Left lung (tissue), 10 donors: Measurements from ENCODE around the gene PDILT. TPM values are rescaled to one million over a fixed set of nuclear protein-coding genes. Genes with fewer than 3 reads are reported as not detected.

ENCODE experiments used
- ATAC-seq: fragments of 200-7000 bp; cut with Tn5 transposase; one replicate; pipeline ENCODE4 v1.9.1; 2020; ENCODE audit warnings: moderate library complexity
- DNase-seq, 4 donors: peaks; one replicate each; pipeline ENCODE4 v3.0.0-alpha.2; 2013 to 2020
- H3K27ac ChIP-seq, 2 donors: fragments of 200-600 bp; sonication (generic) in 1 of 2; one replicate each; pipeline versions ENCODE4 v1.5.0 to v1.8.0; 2020 to 2021
- H3K27me3 ChIP-seq, 2 donors: fragments of 200-600 bp; sonication (generic) in 1 of 2; one replicate each; pipeline versions ENCODE4 v1.5.0 to v1.8.0; 2020 to 2021
- H3K36me3 ChIP-seq, 2 donors: fragments of 200-600 bp; sonication (generic) in 1 of 2; one replicate each; pipeline versions ENCODE4 v1.5.0 to v1.8.0; 2020 to 2021
- H3K4me1 ChIP-seq, 2 donors: fragments of 200-600 bp; one replicate each; pipeline ENCODE4 v1.8.0; 2021
- H3K4me3 ChIP-seq, 2 donors: fragments of 200-600 bp; sonication (generic) in 1 of 2; one replicate each; pipeline versions ENCODE4 v1.5.0 to v1.8.0; 2020 to 2021; ENCODE audit warnings: mild to moderate bottlenecking in 1 of 2
- H3K9me3 ChIP-seq, 2 donors: fragments of 200-600 bp; sonication (generic) in 1 of 2; one replicate each; pipeline versions ENCODE4 v1.5.0 to v1.8.0; 2020 to 2021
- intact Hi-C, 2 donors: fragments of 100-400 bp; cut with DNase I; formaldehyde crosslinking; loops; one replicate each; pipeline versions ENCODE4 v1.11.2 to v1.14.2; 2022
- polyA plus RNA-seq, 6 donors: library from polyadenylated mRNA; unstranded; fragments of 120-200 nt; gene quantifications; one replicate each; pipeline ENCODE4 v1.2.1, GENCODE V29; 2013; ENCODE audit not compliant: insufficient read length in 6 of 6
- total RNA-seq, 2 donors: library from RNA; stranded (reverse); fragmentation: NEBNext Ultra II Directional; extraction: Animal tissue kit (Norgen Biotek cat#: 25700); gene quantifications; one replicate each; pipeline ENCODE4 v1.2.1, GENCODE V29; 2021
- TF ChIP-seq, protein P1 (sequence below), 2 donors: fragments of 200-600 bp; sonication (generic) in 1 of 2; IDR thresholded peaks; one replicate each; pipeline versions ENCODE4 v1.5.0 to v1.8.0; 2021; ENCODE audit warnings: antibody characterized with exemption in 2 of 2
- donor health status: DM: no; HTN: yes; CAD: no.
- donor health status: DM: no; HTN: no; CAD: no.

PDILT gene
- total and polyA plus RNA-seq, 8 donors = not detected

DNA sequence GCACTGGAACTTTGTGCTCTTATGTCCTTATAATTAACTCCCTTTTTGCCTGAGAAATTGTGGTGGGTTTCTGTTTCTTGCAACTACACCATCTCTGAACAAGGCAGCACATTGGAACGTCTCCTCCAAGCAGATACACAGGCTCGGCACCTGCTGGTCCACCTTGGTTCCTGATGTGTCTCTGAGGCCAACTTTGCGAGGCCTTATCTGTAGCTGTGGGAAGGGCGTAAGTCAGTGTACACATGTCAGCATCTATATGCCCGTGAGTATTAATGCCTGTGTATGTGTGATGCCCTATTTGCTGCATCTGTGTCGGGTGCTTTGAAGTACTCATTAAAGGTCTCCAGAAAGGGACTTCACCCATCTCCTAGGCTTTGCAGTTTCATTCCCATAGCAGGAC lies 94.8 kb downstream of the PDILT start:
- ATAC-seq = no peak
- Histone ChIP-seq H3K27ac (no peak overlapping the region), H3K27me3 (peaks cover 0 to 10% of the 10 kb centered on the region in 2 donors), H3K36me3 (no peaks in the 10 kb centered on the region), H3K4me3 (no peak overlapping the region), H3K4me1 (no peaks in the 10 kb centered on the region), H3K9me3 (no peaks in the 10 kb centered on the region)
- intact Hi-C loops = no loop called here
- no peak for DNase-seq
- TF ChIP-seq, protein P1, sequence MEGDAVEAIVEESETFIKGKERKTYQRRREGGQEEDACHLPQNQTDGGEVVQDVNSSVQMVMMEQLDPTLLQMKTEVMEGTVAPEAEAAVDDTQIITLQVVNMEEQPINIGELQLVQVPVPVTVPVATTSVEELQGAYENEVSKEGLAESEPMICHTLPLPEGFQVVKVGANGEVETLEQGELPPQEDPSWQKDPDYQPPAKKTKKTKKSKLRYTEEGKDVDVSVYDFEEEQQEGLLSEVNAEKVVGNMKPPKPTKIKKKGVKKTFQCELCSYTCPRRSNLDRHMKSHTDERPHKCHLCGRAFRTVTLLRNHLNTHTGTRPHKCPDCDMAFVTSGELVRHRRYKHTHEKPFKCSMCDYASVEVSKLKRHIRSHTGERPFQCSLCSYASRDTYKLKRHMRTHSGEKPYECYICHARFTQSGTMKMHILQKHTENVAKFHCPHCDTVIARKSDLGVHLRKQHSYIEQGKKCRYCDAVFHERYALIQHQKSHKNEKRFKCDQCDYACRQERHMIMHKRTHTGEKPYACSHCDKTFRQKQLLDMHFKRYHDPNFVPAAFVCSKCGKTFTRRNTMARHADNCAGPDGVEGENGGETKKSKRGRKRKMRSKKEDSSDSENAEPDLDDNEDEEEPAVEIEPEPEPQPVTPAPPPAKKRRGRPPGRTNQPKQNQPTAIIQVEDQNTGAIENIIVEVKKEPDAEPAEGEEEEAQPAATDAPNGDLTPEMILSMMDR (IDR thresholded peaks at IDR 0.05) = no peak

Other genes starting within 250 kb of the PDILT start
- gene GP2, start 77.2 kb downstream of the PDILT start, total RNA-seq = not detected
- gene GP2, start 77.2 kb downstream of the PDILT start, polyA plus RNA-seq = under 1 TPM in 4 of 6 donors, not detected in 2; 0.07 to 0.24 (median 0.10) TPM
- gene UMOD, start 52.0 kb downstream of the PDILT start, total RNA-seq = not detected
- 1 to 10 TPM in 1 of 6 donors, under 1 TPM in 5; 0.11 to 2.5 (median 0.20) TPM for gene UMOD, start 52.0 kb downstream of the PDILT start, polyA plus RNA-seq
- gene ACSM5, start 4.8 kb upstream of the PDILT start, total RNA-seq = 1 to 10 TPM in 1 of 2 donors, under 1 TPM in 1; 0.96 to 3.1 TPM
- under 1 TPM; 0.24 to 0.77 (median 0.61) TPM for gene ACSM5, start 4.8 kb upstream of the PDILT start, polyA plus RNA-seq
- gene ACSM2A, start 46.8 kb upstream of the PDILT start, total RNA-seq = not detected
- 1 to 10 TPM in 1 of 6 donors, under 1 TPM in 5; 0.29 to 1.1 (median 0.53) TPM for gene ACSM2A, start 46.8 kb upstream of the PDILT start, polyA plus RNA-seq
- gene ACSM2B, start 171.6 kb upstream of the PDILT start, total RNA-seq = not detected
- 1 to 10 TPM in 2 of 6 donors, under 1 TPM in 4; 0.58 to 1.8 (median 0.90) TPM for gene ACSM2B, start 171.6 kb upstream of the PDILT start, polyA plus RNA-seq